ENCODE data around the gene CTAG1A.
"Not testable (repeated sequence)": the region's sequence is repeated elsewhere in the genome, so short reads cannot be mapped to it uniquely, and the experiment has no call there.

Gene CTAG1A

GRCh38 chrX:154584585-154585183 lies at the start of gene CTAG1A:
Gene CTAG1A (plus strand): TSS chrX:154585133. CDS start chrX:154585207, 74 bp downstream.
- DNase-seq (ENCODE audit: low spot score) = not testable (repeated sequence)

- no peak for DNase-seq (ENCODE audit: low spot score)
- TF ChIP-seq CTCF (IDR thresholded peaks at IDR 0.05; ENCODE audit: extremely low read depth, missing control alignments) = no peak
Observed at GRCh38 chrX:154535892-154536291, 49.0 kb upstream of the CTAG1A start.

- no peak for DNase-seq (ENCODE audit: low spot score)
- TF ChIP-seq CTCF (IDR thresholded peaks at IDR 0.05; ENCODE audit: extremely low read depth, missing control alignments) = no peak
Observed at GRCh38 chrX:154539077-154539476, 45.9 kb upstream of the CTAG1A start.

GRCh38 chrX:154540365-154540764 lies 44.6 kb upstream of the CTAG1A start:
- not testable (repeated sequence) for DNase-seq (ENCODE audit: low spot score)

GRCh38 chrX:154540897-154541535 lies 43.9 kb upstream of the CTAG1A start:
- TF ChIP-seq CTCF (IDR thresholded peaks at IDR 0.05; ENCODE audit: extremely low read depth, missing control alignments) = no peak
- no peak for DNase-seq (ENCODE audit: low spot score)

DNA sequence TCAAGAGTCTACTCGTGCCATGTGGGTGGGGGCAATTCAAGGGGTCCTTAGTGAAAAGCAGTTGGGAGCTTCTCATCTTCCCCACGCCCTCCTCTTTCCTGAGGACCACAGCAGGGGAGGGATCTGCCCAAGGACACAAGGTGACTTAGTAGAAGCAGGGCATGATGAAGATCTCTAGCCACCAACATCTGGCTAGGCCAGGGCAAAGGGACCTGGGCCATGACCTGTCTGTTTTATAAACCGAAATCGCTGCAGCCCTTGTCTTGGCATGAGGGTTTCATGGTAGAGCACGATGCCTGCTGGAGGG lies 43.4 kb upstream of the CTAG1A start:
- no peak for TF ChIP-seq CTCF (IDR thresholded peaks at IDR 0.05; ENCODE audit: extremely low read depth, missing control alignments)
- no peak for DNase-seq (ENCODE audit: low spot score)

- TF ChIP-seq CTCF (IDR thresholded peaks at IDR 0.05; ENCODE audit: extremely low read depth, missing control alignments) = no peak
- DNase-seq (ENCODE audit: low spot score) = no peak
Observed at GRCh38 chrX:154541896-154542722, 42.8 kb upstream of the CTAG1A start.

DNA sequence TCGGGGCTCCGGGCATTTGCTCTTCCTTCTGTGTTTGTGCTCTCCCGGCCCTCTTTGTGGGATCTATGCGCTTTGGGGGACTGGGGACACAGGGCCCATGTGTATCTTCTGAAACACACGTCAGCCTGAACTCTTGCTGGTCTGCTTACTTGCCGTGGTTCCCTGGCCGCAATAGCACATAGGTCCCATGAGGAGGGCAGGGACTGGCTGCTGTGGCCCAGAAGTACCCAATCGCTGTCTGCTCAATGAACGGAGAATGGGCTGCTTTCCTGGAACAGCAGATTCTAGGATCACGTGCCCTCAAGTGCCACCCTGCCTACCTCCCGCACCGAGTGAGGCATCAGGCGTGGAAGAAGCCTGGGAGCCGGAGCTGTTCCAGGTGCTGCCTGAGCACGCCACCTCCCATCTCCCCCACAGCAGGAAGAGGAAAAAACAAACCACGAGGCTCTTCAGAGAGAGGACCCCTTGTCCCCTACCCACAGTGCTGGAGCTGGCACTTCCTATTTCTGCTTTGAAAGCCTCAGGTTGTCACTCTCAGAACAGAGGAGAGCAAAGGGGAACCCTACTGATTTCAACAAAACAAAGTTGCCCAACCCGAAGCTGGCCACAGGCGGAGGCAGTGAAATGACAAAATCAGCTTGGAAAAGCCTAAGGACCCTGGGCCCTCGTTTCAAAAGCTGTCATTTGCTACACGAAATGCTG lies 42.1 kb upstream of the CTAG1A start:
- DNase-seq (ENCODE audit: low spot score) = no peak
- no peak for TF ChIP-seq CTCF (IDR thresholded peaks at IDR 0.05; ENCODE audit: extremely low read depth, missing control alignments)
